ENCODE results near the gene BEX4.
A peak's percentile ranks its signal among the peaks of the same experiment; 100 is the strongest.
"Not testable (repeated sequence)": the region's sequence is repeated elsewhere in the genome, so short reads cannot be mapped to it uniquely, and the experiment has no call there.

The BEX4 gene

GRCh38 chrX:103214870-103215424 is at the start of gene BEX4:
TSS of gene BEX4 (plus strand) at chrX:103215108. CDS start at chrX:103216154, 1,046 bp downstream.
- DNase-seq = peak; percentile 81 to 98 (median 87)
- intact Hi-C loops (cut with DNase I) = loop anchor here (5.0 kb wide), 1 partner anchor 37 kb away; no protein-coding TSS in a partner anchor

- intact Hi-C loops (cut with DNase I) = no loop called here
- no peak for DNase-seq
Measured at GRCh38 chrX:103170216-103170615, 44.7 kb upstream of the BEX4 start.

DNA sequence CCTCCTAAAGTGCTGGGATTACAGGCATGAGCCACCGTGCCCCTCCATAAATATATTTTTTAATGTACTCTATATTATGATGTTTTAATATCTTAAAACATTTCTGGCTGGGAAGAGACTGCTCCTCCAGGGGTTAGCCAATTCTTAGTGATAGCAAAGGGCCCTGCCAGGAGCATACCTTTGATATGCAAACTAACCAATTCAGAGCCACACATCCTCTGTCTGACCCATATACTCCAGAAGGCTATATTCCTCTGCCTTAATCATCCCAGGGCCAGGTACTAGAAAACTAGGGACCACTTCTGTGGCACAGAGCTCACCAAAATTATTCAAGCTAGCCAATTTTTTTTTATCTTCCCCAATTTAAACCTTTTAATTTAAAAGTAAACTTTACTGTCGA is 43.6 kb upstream of the BEX4 start:
- DNase-seq = no peak
- intact Hi-C loops (cut with DNase I) = no loop called here

DNA sequence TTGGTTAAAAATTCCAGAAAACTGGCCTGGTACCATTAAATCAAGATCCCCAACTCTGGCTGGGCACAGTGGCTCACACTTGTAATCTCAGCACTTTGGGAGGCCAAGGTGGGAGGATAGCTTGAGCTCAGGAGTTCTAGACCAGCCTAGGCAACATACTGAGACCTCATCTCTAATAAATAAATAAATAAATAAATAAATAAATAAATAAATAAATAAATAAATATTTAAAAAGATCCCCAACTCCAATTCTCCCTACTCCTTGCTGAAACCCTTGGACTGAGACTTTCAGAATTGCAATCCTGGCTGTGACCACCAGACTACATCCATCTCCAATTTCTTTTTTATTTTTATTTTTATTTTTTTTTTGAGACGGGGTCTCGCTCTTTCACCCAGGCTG is 39.7 kb upstream of the BEX4 start:
- intact Hi-C loops (cut with DNase I); DNase-seq: not testable (repeated sequence)

GRCh38 chrX:103175944-103176753 is 38.8 kb upstream of the BEX4 start:
- peak in 9 of 10 donors; percentile 48 to 91 (median 64) for DNase-seq
- intact Hi-C loops (cut with DNase I) = loop anchor here (1.0 kb wide), 1 partner anchor 225 kb away; no protein-coding TSS in a partner anchor

DNA sequence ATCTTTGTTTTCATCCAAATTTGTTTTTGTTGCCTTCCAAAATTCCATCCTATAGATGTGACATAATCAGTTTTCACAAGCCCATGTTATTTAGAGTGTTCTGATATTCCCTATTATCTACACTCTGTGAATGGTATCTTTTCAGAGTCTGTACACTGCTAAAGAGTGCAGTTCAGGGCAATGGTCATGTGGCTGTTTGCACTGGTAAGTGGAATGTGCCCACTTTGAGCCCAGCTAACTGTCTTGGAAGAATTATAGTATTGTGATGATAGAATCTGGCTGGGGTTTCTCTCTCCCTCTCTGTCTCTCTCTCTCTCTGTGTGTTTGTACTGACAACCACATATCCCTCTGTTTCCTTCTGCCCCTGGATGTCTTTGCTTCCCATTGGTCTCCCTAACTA is 37.4 kb upstream of the BEX4 start:
- DNase-seq = no peak
- intact Hi-C loops (cut with DNase I) = no loop called here

GRCh38 chrX:103183912-103184311 is 31.0 kb upstream of the BEX4 start:
- intact Hi-C loops (cut with DNase I) = no loop called here
- DNase-seq = no peak

DNA sequence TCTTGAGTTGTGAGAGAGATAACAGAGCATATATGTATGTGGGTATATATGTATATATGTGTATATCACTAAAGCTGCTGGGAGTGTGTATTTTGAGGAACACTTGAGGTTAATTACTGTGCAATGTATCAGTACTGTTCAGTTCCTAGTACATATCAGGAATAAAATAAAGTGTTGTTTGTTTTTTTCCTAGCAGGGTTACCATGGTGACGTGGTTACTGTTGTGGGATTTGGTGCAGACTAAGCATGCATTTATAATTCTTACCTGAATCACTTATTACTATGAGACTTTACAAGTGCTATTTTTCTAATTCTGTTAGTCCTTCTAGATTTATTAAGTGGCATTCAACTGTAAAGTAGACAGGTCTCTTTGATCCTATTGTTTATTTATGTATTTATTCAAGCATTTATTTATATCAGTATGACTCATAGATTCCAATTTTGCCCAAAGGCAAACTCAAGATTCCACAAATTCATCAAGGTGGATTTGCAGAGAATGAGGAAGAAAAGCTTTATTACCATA is 26.9 kb upstream of the BEX4 start:
- DNase-seq = no peak
- intact Hi-C loops (cut with DNase I) = no loop called here

GRCh38 chrX:103197721-103198306 is 17.1 kb upstream of the BEX4 start:
- intact Hi-C loops (cut with DNase I) = no loop called here
- DNase-seq = no peak

DNA sequence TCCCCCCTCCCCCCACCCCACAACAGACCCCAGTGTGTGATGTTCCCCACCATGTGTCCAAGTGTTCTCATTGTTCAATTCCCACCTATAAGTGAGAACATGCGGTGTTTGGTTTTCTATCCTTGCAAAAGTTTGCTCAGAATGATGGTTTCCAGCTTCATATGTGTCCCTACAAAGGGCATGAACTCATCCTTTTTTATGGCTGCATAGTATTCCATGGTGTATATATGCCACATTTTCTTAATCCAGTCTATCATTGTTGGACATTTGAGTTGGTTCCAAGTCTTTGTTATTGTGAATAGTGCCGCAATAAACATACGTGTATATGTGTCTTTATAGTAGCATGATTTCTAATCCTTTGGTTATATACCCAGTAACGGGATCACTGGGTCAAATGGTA is 16.2 kb upstream of the BEX4 start:
- DNase-seq; intact Hi-C loops (cut with DNase I): not testable (repeated sequence)

- intact Hi-C loops (cut with DNase I) = no loop called here
- no peak for DNase-seq
Measured at GRCh38 chrX:103201041-103201440, 13.9 kb upstream of the BEX4 start.

DNA sequence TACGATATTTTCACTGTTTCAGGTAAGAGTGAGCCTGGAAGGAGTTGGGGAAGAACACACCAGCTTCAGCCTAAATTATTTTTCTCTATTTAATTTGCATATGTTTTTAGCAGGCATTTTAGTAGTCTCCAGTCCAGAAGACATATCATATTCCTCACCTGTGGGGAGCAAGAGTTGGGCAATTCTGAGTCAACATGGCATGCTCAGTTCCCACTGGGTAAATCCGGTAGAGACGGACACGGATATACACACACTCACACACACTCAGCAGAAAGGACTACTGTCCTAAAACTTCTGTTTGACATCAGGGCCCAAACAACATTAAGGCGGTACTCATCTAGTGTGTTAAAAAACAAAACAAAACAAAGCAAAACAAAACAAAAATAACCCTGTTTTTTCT is 4.9 kb upstream of the BEX4 start:
- intact Hi-C loops (cut with DNase I) = loop anchor here (2.0 to 5.0 kb wide), 2 partner anchors 42 to 255 kb away; no protein-coding TSS in a partner anchor
- no peak for DNase-seq

- DNase-seq = peak in 3 of 10 donors; percentile 21 to 55 (median 29)
- intact Hi-C loops (cut with DNase I) = loop anchor here (2.0 to 5.0 kb wide), 2 partner anchors 41 to 254 kb away; no protein-coding TSS in a partner anchor
Measured at GRCh38 chrX:103211012-103211715, 3.7 kb upstream of the BEX4 start.

DNA sequence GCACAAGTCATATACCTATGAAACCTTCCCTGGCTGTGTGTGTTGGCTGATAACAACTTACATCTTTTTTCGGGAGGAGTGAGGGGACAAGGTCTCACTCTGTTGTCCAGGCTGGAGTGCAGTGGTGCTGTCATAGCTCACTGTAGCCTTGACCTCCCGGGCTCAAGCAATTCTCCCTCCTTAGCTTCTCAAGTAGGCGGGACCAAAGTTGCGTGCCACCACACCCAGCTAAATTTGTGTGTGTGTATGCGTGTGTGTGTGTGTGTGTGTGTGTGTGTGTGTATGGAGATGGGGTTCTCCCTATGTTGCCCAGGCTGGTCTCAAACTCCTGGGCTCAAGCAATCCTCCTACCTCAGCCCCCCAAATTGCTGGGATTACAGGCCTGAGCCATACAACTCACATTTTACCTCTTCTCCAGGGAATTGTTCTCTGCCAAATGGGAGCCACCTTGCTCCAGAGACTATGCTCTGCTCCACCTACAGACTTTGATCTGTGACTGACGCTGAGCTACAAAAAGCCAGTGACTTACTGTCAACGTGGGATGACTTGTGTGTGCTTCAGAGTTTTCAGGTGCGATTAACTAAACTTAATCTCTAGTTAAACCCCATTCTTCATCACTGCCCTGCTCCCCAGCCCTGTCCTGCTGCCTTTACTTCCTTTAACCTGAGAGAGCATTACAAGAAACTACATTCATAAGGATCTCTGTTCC is 2.0 kb upstream of the BEX4 start:
- DNase-seq = no peak
- intact Hi-C loops (cut with DNase I) = loop anchor here (5.0 kb wide), 1 partner anchor 39 kb away; no protein-coding TSS in a partner anchor

DNA sequence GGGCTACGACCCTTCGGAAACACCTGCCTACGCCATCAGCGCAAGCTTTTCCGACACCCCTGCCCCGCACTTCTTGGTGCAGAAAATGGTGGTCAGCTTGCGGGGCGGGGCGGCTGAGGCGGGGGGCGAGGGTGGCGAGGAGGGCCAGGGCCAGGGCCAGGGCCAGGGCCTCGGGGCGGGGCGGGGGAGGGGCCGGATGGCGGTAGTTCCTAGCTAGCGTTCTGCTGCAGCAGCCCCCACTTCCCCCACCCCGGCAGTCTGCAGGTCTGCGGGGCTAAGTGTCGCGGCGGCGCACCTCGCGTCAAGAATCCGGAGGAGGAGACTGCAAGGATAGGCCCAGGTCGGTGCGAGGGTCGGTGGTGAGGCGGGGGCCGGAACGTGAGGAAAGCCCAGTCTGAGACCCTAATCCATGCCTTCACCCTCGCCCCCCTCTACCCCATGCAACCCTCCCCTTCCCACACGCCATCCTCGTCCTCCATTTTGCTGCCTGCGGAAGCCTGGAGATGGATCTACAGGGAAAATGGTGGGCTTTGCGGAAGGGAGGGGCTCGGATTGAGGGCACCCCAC is 600 bp downstream of the BEX4 start:
- intact Hi-C loops (cut with DNase I) = no loop called here
- DNase-seq = peak in 9 of 10 donors; percentile 12 to 84 (median 29)

- peak in 5 of 10 donors; percentile 21 to 85 (median 58) for DNase-seq
- intact Hi-C loops (cut with DNase I) = no loop called here
Measured at GRCh38 chrX:103220511-103221323, 5.8 kb downstream of the BEX4 start.

DNA sequence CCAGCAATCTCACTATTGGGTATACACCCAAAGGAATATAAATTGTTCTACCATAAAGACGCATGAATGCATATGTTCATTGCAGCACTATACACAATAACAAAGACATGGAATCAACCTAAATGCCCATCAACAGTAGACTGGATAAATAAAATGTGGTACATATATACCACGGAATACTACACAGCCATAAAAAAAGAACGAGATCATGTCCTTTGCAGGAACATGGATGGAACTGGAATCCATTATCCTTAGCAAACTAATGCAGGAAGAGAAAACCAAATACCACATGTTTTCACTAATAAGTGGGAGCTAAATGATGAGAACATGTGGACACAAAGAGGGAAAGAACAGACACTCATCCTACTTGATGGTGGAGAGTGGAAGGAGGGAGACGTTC is 11.0 kb downstream of the BEX4 start:
- intact Hi-C loops (cut with DNase I) = not testable (repeated sequence)

GRCh38 chrX:103233263-103233662 is 18.4 kb downstream of the BEX4 start:
- intact Hi-C loops (cut with DNase I) = no loop called here
- DNase-seq = no peak

More for the DNA sequence above, 11.0 kb downstream of the BEX4 start:
- not testable (repeated sequence) for DNase-seq

DNA sequence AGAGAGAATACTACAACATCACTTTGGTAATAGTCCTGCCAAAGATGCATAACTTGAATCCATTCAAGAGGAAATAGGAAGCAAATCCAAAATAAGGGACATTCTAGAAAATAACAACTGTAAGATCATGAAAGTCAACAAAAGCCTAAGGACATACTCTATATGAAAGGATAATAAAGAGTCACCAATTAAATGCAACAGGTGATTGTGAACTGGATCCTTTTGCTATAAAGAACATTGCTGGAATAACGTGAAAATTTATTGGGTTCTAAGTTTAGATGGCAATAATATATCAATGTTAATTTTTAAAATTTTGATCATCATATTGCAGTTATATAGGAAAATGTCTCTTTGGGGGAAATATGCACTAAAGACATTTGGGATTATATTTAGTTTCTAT is 20.0 kb downstream of the BEX4 start:
- DNase-seq = no peak
- intact Hi-C loops (cut with DNase I) = no loop called here

Measured in posterior cingulate gyrus (tissue), 11 donors.